Neutrophil (primary cell): ENCODE data around the gene FGF14.

ENCODE experiments used
- H3K27ac ChIP-seq: fragments of 200-600 bp; sonication (generic); 2 replicates; pipeline ENCODE4 v1.5.1; 2016; ENCODE audit warnings: mild to moderate bottlenecking, moderate library complexity
- H3K27me3 ChIP-seq: fragments of 200-600 bp; sonication (generic); 2 replicates; pipeline ENCODE4 v1.6.0; 2016; ENCODE audit warnings: mild to moderate bottlenecking
- H3K36me3 ChIP-seq: fragments of 200-600 bp; sonication (generic); 2 replicates; pipeline ENCODE4 v1.5.1; 2017
- H3K4me1 ChIP-seq, 2 experiments: fragments of 200-600 bp in 1 of 2; sonication (generic) in 1 of 2; 1 replicate in 1 of 2; 2 replicates in 1 of 2; pipeline versions ENCODE4 v1.5.1 to v1.6.1; 2013 to 2016; ENCODE audit warnings: low read depth in 1 of 2, low read length in 1 of 2, mild to moderate bottlenecking in 1 of 2, moderate library complexity in 1 of 2; ENCODE audit not compliant: control insufficient read depth in 1 of 2, insufficient read depth in 1 of 2
- H3K4me3 ChIP-seq, 2 experiments: fragments of 200-600 bp in 1 of 2; sonication (generic) in 1 of 2; 1 replicate in 1 of 2; 2 replicates in 1 of 2; pipeline ENCODE4 v1.5.1; 2013 to 2016; ENCODE audit warnings: low read depth in 1 of 2, low read length in 1 of 2, mild to moderate bottlenecking in 1 of 2, moderate library complexity in 1 of 2
- H3K9me3 ChIP-seq: fragments of 200-600 bp; sonication (generic); 2 replicates; pipeline ENCODE4 v1.5.1; 2016
- TF ChIP-seq, protein P1 (sequence below): fragments of 200-600 bp; sonication (generic); IDR thresholded peaks from 2 replicates; pipeline ENCODE4 v1.5.1; 2016; ENCODE audit warnings: antibody characterized with exemption

FGF14 gene

DNA sequence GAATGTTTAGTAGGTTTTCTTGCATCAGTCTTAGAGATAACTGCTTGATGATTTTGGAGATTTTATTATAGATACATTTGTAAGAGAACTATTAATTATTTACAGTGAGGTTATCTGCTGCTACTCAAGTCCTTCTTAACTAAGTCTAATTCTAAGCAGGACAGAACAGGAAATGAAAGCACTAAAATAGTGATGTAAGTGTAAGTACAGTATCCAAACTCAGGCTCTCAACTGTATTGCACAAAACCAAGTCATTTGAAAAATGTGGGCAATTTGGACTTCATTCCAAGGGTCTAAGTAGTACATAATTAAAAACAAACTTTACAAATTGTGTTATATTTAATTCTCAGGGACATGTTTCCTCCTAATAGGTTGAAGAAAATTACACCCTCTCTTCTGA is 532.3 kb downstream of the FGF14 start:
- no peaks in the 10 kb centered on the region for H3K27me3 ChIP-seq
- H3K4me3 ChIP-seq: no peak overlapping the region
- no peaks in the 10 kb centered on the region for H3K9me3 ChIP-seq
- TF ChIP-seq, protein P1, sequence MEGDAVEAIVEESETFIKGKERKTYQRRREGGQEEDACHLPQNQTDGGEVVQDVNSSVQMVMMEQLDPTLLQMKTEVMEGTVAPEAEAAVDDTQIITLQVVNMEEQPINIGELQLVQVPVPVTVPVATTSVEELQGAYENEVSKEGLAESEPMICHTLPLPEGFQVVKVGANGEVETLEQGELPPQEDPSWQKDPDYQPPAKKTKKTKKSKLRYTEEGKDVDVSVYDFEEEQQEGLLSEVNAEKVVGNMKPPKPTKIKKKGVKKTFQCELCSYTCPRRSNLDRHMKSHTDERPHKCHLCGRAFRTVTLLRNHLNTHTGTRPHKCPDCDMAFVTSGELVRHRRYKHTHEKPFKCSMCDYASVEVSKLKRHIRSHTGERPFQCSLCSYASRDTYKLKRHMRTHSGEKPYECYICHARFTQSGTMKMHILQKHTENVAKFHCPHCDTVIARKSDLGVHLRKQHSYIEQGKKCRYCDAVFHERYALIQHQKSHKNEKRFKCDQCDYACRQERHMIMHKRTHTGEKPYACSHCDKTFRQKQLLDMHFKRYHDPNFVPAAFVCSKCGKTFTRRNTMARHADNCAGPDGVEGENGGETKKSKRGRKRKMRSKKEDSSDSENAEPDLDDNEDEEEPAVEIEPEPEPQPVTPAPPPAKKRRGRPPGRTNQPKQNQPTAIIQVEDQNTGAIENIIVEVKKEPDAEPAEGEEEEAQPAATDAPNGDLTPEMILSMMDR: no peak
- H3K36me3 ChIP-seq: no peaks in the 10 kb centered on the region
- no peak overlapping the region for H3K27ac ChIP-seq
- H3K4me1 ChIP-seq: no peaks in the 10 kb centered on the region

DNA sequence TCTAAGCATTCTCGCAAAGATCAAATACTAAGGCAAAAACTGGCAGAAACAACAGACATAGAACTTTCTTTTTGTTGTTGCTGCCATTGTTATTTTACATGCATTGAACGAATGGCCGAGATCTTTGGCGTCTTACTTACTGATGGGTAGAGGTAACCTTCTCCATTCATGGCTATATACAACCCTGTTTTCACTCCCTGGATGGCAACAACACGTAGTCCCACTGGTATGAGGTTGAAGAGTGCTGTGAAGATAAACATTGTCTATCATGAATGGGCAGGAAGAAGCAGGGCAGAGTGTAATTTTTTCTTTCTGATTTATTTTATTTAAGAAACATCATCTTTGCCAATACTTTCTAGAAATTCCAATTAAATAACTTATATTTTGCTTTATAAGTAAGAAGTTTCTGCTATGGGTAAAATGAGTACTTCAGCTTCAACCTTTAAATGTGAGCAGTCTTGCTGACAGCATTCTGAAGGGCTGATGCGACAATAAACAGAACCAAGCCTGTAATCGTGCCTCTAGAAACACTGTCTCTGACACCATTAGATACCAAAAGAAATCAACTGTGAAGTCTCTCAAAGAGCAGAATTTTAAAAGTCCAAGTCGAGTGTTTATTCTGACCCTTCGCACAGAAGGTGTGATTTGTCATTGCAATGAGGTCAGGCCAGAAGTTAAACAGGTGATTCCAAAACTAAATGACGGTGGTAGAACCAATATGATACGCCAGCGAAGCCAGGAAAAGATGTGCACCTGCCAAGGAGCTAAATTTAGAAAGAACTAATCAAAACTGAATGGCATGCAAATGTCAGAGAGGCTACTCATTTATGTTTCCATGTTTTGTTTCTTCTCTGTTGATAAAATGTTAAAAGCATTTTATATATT is 533.0 kb downstream of the FGF14 start:
- Histone ChIP-seq H3K4me3 (no peak overlapping the region), H3K36me3 (no peaks in the 10 kb centered on the region), H3K27ac (no peak overlapping the region), H3K27me3 (no peaks in the 10 kb centered on the region), H3K9me3 (no peaks in the 10 kb centered on the region), H3K4me1 (no peaks in the 10 kb centered on the region)
- TF ChIP-seq, protein P1: no peak

DNA sequence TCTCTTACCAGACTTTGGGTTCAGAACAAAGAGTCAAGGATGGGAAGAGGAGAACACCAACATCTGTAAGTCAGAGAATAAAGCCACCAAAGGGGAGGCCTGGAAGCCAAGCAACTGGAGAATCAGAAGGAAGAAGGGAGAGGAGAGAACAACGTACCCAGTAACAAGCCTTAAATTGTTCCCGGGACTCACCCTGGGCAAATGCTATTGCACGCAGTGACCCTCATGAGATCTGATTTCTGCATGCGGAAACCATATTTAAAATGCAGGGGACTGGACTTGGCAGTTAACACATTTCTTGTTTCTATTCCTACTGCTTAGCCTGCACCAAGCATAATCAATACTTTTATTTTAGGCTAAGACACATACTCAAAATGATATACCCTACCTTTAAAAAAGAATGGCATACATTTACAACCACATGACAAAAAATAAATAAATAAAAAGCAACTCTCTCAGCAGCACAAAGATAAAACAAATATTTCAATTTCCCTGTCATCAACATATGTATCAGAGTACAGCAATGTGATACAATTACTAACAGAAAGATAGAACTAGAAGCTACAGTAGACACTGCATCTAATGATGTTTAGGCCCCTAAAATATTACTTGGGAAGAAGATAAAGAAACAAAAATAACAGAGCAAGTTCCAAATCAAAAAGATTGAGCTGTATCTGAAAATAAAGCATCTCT is 534.8 kb downstream of the FGF14 start:
- Histone ChIP-seq H3K27me3 (no peaks in the 10 kb centered on the region), H3K4me1 (no peaks in the 10 kb centered on the region), H3K4me3 (no peak overlapping the region), H3K27ac (no peak overlapping the region), H3K9me3 (no peaks in the 10 kb centered on the region), H3K36me3 (no peaks in the 10 kb centered on the region)
- TF ChIP-seq, protein P1: no peak

DNA sequence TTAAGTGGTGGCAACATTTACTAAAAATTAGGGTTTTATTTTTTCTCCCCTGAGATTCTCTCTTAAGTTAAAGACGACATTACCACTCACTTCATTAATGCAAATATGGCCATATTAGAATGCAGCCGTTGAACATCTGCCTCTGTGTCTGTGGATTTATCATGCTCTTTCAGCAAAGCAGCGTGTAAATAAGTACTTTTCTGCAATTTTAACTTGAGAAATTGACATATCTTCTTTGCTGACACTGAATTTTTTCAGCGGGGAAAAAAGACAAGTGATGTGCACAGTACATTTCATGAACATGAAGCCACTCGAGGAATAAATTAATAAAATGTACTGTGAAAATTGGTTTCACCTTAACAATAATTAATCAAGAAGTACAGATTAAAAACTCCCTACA is 543.0 kb downstream of the FGF14 start:
- Histone ChIP-seq H3K4me1 (no peaks in the 10 kb centered on the region), H3K36me3 (no peaks in the 10 kb centered on the region), H3K27me3 (no peaks in the 10 kb centered on the region), H3K27ac (no peak overlapping the region), H3K4me3 (no peak overlapping the region), H3K9me3 (no peaks in the 10 kb centered on the region)
- TF ChIP-seq, protein P1: no peak

DNA sequence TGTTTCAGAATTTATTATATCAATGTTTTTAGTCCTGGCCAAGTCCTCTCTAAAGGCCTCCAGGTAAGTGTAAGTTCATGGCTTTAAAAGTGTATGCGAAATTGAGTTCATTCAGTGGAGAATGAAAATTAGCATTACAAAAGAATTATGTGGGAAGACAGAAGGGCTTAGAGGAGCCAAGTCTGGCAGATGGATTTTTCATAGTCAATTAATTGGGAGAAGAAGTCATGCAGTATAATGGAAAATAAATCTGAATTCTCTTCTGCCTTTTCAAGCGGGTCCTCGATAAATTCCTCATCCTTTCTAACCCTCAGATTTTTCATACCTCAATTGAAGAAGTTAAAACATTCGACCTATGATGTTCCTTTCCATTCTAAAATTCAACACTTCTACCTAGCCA is 555.1 kb downstream of the FGF14 start:
- Histone ChIP-seq H3K27ac (no peak overlapping the region), H3K27me3 (no peaks in the 10 kb centered on the region), H3K9me3 (no peaks in the 10 kb centered on the region), H3K4me1 (no peaks in the 10 kb centered on the region), H3K36me3 (no peaks in the 10 kb centered on the region), H3K4me3 (no peak overlapping the region)
- TF ChIP-seq, protein P1: no peak
